ENCODE data around the gene VAV1. TPM values are rescaled to one million over a fixed set of nuclear protein-coding genes. Genes with fewer than 3 reads are reported as not detected.

Gene VAV1
- total RNA-seq, 1 experiment from 2014 or later: 7.5 TPM

DNA sequence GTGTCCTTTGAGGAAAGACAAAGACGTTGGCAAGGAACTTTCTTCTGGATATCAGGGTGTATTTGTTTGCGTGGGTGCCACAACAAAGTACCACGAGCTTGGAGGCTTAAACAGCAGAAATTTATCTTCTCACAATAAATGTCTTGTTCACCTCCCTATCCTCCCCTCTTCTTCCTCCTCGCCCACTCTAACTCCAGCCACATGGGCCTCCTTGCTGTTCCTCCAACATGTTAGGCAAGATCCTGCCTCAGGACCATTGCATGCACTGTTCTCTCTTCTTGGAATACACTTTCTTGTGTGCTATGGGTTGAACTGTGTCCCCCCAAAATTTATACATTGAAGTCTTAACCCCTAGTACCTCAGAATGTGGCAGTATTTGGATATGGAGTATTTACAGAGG is 45.7 kb downstream of the VAV1 start:
- Histone ChIP-seq H3K36me3 (ENCODE audit: low read depth) (no peaks in the 10 kb centered on the region), H3K27ac (no peak overlapping the region), H3K27me3 (ENCODE audit: insufficient read depth, low read depth) (no peaks in the 10 kb centered on the region), H3F3A (ENCODE audit: insufficient read depth, low read depth) (peaks cover 6% of the 10 kb centered on the region; the same call in 1 of the 2 replicates), H3K4me3 (no peak overlapping the region), H3K4me2 (no peak overlapping the region), H2AFZ (no peak overlapping the region), H3K79me2 (ENCODE audit: low read depth) (no peaks in the 10 kb centered on the region), H3K9me2 (ENCODE audit: insufficient read depth) (no peaks in the 10 kb centered on the region), H3K4me1 (replicated peaks; ENCODE audit: insufficient read depth) (peaks cover 9% of the 10 kb centered on the region), H4K20me1 (ENCODE audit: insufficient read depth) (no peaks in the 10 kb centered on the region), H3K9me3 (ENCODE audit: insufficient read depth, low read depth) (no peaks in the 10 kb centered on the region)
- no peak for DNase-seq
- intact Hi-C loops (cut with micrococcal nuclease; ENCODE audit: unreplicated experiment): no loop called here
- no peak for TF ChIP-seq EZH2 (IDR thresholded peaks at IDR 0.05; ENCODE audit: low read depth)
- TF ChIP-seq, protein P1, sequence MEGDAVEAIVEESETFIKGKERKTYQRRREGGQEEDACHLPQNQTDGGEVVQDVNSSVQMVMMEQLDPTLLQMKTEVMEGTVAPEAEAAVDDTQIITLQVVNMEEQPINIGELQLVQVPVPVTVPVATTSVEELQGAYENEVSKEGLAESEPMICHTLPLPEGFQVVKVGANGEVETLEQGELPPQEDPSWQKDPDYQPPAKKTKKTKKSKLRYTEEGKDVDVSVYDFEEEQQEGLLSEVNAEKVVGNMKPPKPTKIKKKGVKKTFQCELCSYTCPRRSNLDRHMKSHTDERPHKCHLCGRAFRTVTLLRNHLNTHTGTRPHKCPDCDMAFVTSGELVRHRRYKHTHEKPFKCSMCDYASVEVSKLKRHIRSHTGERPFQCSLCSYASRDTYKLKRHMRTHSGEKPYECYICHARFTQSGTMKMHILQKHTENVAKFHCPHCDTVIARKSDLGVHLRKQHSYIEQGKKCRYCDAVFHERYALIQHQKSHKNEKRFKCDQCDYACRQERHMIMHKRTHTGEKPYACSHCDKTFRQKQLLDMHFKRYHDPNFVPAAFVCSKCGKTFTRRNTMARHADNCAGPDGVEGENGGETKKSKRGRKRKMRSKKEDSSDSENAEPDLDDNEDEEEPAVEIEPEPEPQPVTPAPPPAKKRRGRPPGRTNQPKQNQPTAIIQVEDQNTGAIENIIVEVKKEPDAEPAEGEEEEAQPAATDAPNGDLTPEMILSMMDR (conservative IDR thresholded peaks at IDR 0.05): no peak
- POLR2A ChIA-PET (ENCODE audit: unreplicated experiment): no interaction called here
- CTCF ChIA-PET: no interaction called here
- no TSS peak for BruUV-seq (replicated peaks)

DNA sequence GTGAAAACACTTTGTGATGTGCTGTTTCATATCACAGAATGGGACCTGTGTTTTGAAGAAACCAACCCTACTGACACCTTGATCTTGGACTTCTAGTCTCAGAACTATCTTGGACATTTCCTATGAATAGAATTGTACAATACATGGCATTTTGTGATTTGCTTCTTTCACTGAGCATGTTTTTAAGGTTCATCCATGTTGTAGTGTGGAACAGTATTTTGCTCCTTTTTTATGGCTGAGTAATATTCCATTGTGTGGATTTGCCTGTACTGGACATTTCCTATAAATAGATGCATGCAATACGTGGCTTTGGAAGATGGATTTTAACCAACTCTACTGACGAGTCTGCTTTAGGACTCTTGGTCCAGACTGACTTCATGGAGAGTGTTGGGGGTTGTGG is 46.8 kb downstream of the VAV1 start:
- H3K4me1 ChIP-seq (replicated peaks; ENCODE audit: insufficient read depth): peaks cover 3% of the 10 kb centered on the region; the same call in 1 of the 2 replicates
- no peak overlapping the region for H2AFZ ChIP-seq
- H4K20me1 ChIP-seq (ENCODE audit: insufficient read depth): no peaks in the 10 kb centered on the region
- BruUV-seq (replicated peaks): no TSS peak
- TF ChIP-seq, protein P1 (conservative IDR thresholded peaks at IDR 0.05): no peak
- no peak for TF ChIP-seq EZH2 (IDR thresholded peaks at IDR 0.05; ENCODE audit: low read depth)
- H3K36me3 ChIP-seq (ENCODE audit: low read depth): no peaks in the 10 kb centered on the region
- H3F3A ChIP-seq (ENCODE audit: insufficient read depth, low read depth): no peaks in the 10 kb centered on the region
- no peak for DNase-seq
- H3K27me3 ChIP-seq (ENCODE audit: insufficient read depth, low read depth): no peaks in the 10 kb centered on the region
- H3K9me3 ChIP-seq (ENCODE audit: insufficient read depth, low read depth): no peaks in the 10 kb centered on the region
- H3K9me2 ChIP-seq (ENCODE audit: insufficient read depth): no peaks in the 10 kb centered on the region
- ChIA-PET POLR2A (ENCODE audit: unreplicated experiment) (no interaction called here), CTCF (no interaction called here)
- no peak overlapping the region for H3K4me2 ChIP-seq
- no peak overlapping the region for H3K4me3 ChIP-seq
- H3K79me2 ChIP-seq (ENCODE audit: low read depth): no peaks in the 10 kb centered on the region
- no peak overlapping the region for H3K27ac ChIP-seq
- intact Hi-C loops (cut with micrococcal nuclease; ENCODE audit: unreplicated experiment): no loop called here

DNA sequence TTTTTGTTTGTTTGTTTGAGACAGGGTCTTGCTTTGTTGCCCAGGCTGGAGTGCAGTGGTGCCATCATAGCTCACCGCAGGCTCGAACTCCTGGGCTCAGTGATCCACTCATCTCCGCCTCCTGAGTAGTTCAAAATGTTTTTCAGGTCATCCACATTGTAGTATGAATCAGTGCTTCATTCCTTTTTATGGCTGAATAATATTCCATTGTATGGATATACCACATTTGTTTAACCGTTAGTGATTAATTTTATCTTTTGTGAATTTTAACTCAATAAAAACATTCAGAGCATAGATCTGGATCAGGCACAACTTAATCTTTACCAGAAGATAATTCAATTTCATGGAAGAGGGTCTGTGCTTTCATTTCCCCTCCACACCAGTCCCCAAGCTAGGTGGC is 47.7 kb downstream of the VAV1 start:
- Histone ChIP-seq H3K4me3 (no peak overlapping the region), H4K20me1 (ENCODE audit: insufficient read depth) (no peaks in the 10 kb centered on the region), H3K79me2 (ENCODE audit: low read depth) (no peaks in the 10 kb centered on the region), H3K4me2 (no peak overlapping the region), H3K9me3 (ENCODE audit: insufficient read depth, low read depth) (no peaks in the 10 kb centered on the region), H2AFZ (no peak overlapping the region), H3K4me1 (replicated peaks; ENCODE audit: insufficient read depth) (no peaks in the 10 kb centered on the region), H3K27ac (no peak overlapping the region), H3K9me2 (ENCODE audit: insufficient read depth) (no peaks in the 10 kb centered on the region), H3F3A (ENCODE audit: insufficient read depth, low read depth) (no peaks in the 10 kb centered on the region), H3K27me3 (ENCODE audit: insufficient read depth, low read depth) (no peaks in the 10 kb centered on the region), H3K36me3 (ENCODE audit: low read depth) (no peaks in the 10 kb centered on the region)
- TF ChIP-seq, protein P1 (conservative IDR thresholded peaks at IDR 0.05): no peak
- no peak for TF ChIP-seq EZH2 (IDR thresholded peaks at IDR 0.05; ENCODE audit: low read depth)
- DNase-seq: no peak
- no TSS peak for BruUV-seq (replicated peaks)
- CTCF ChIA-PET: no interaction called here
- POLR2A ChIA-PET (ENCODE audit: unreplicated experiment): no interaction called here
- intact Hi-C loops (cut with micrococcal nuclease; ENCODE audit: unreplicated experiment): no loop called here
